Heart left ventricle (tissue), 16 donors: ENCODE results near the gene MCTP1. TPM values are rescaled to one million over a fixed set of nuclear protein-coding genes. Genes with fewer than 3 reads are reported as not detected.

Source experiments
- ATAC-seq, 4 donors: fragments of 200-7000 bp; cut with Tn5 transposase; one replicate each; pipeline ENCODE4 v1.9.1; 2020 to 2022; ENCODE audit warnings: moderate library complexity in 4 of 4, mild to moderate bottlenecking in 3 of 4, moderate number of reproducible peaks in 1 of 4
- DNase-seq, 5 donors: peaks; one replicate each; pipeline ENCODE4 v3.0.0-alpha.2; 2020
- H3K27ac ChIP-seq, 12 donors: fragments of 200-600 bp; sonication (generic) in 4 of 12; one replicate each; pipeline versions ENCODE4 v1.5.0 to v1.8.0; 2016 to 2022; ENCODE audit warnings: mild to moderate bottlenecking in 2 of 12
- H3K27me3 ChIP-seq, 9 donors: fragments of 200-600 bp; sonication (generic) in 2 of 9; one replicate each; pipeline versions ENCODE4 v1.5.1 to v1.8.0; 2016 to 2022; ENCODE audit warnings: mild to moderate bottlenecking in 3 of 9
- H3K36me3 ChIP-seq, 9 donors: fragments of 200-600 bp; sonication (generic) in 2 of 9; one replicate each; pipeline versions ENCODE4 v1.5.0 to v1.8.0; 2018 to 2022; ENCODE audit warnings: mild to moderate bottlenecking in 2 of 9
- H3K4me1 ChIP-seq, 12 donors: fragments of 200-600 bp; sonication (generic) in 4 of 12; one replicate each; pipeline versions ENCODE4 v1.5.0 to v1.8.0; 2016 to 2022; ENCODE audit warnings: mild to moderate bottlenecking in 3 of 12
- H3K4me3 ChIP-seq, 12 donors: fragments of 200-600 bp; sonication (generic) in 4 of 12; one replicate each; pipeline versions ENCODE4 v1.5.0 to v1.8.0; 2017 to 2022; ENCODE audit warnings: mild to moderate bottlenecking in 9 of 12, moderate library complexity in 4 of 12
- H3K9me3 ChIP-seq, 12 donors: fragments of 200-600 bp; sonication (generic) in 4 of 12; one replicate each; pipeline versions ENCODE4 v1.5.0 to v1.8.0; 2016 to 2022; ENCODE audit warnings: mild to moderate bottlenecking in 1 of 12
- CTCF ChIP-seq, 12 donors: fragments of 200-600 bp; sonication (generic) in 4 of 12; IDR thresholded peaks; one replicate each; pipeline versions ENCODE4 v1.5.0 to v1.8.0; 2018 to 2022; ENCODE audit warnings: antibody characterized with exemption in 12 of 12, mild to moderate bottlenecking in 5 of 12
- POLR2A ChIP-seq, 2 donors: fragments of 450-650 bp; IDR thresholded peaks; one replicate each; pipeline ENCODE4 v1.6.1; 2017; ENCODE audit warnings: antibody characterized with exemption in 2 of 2, mild to moderate bottlenecking in 2 of 2, moderate library complexity in 2 of 2
- WGBS, 4 donors: extraction: QIAGEN DNeasy Blood & Tissue Kit in 2 of 4; methylation state at CpG; one replicate each; pipeline versions ENCODE4 v1.1.5 to v1.1.7; 2013 to 2018; 5-methylcytosine and 5-hydroxymethylcytosine counted together
- intact Hi-C, 10 donors: fragments of 100-400 bp; cut with DNase I; formaldehyde crosslinking; loops; one replicate each; pipeline versions ENCODE4 v1.11.1 to v1.14.2; 2022
- polyA plus RNA-seq, 2 donors: library from polyadenylated mRNA; stranded (reverse); fragments of 200-250 nt; gene quantifications; one replicate each; pipeline ENCODE4 v1.2.3, GENCODE V29; 2013
- total RNA-seq, 9 donors: library from RNA; depleted of rRNA in 2 of 9; stranded (reverse); fragments of >200 nt in 2 of 9; fragmentation: NEBNext Ultra II Directional in 3 of 9; extraction: Animal tissue kit (Norgen Biotek cat#: 25700) in 3 of 9; gene quantifications; one replicate each; pipeline versions ENCODE4 v1.1.0 to v1.2.4, GENCODE V29; 2016 to 2023
- donor health status: ischemic (EF 13 %, LVEDD 7.1; RV severe dilation, severe dysfunction).
- donor health status: healthy with polysubstance abuse.
- donor health status: DM: no; HTN: yes; CAD: no.
- donor health status: DM: no; HTN: no; CAD: no.
- donor health status: ischemic (EF 25% LVEDD 6.9; RV normal size, moderate dysfunction).
- donor health status: ischemic (EF 25% LVEDD 5.7; RV mildly dilated, moderate dysfunction).
- donor health status: healthy.
- donor health status: DM: yes; HTN: yes; CAD: no.
- donor health status: ischemic (EF 35%, LVEDD 5.7; RV mildly dilated, moderate dysfunction).
- donor health status: nonischemic (EF 11% LVEDD 7.7; RV severe dilation, severe dysfunction).
- donor health status: DM: yes; HTN: yes; CAD: no.
- donor health status: PGD.
- donor health status: ischemic (EF 29% LVEDD 5.4; RV normal size, mild dysfunction).
- donor health status: nonischemic (EF 23%, LVEDD 6.1; RV moderate dilation, normal function).

MCTP1 gene
- total and polyA plus RNA-seq, 11 donors, result 0.91 to 28.4 (median 6.1) TPM

- Histone ChIP-seq H3K27me3 (peaks cover 0 to 9% (median 0%) of the 10 kb centered on the region in 9 donors), H3K4me3 (no peak overlapping the region), H3K36me3 (no peaks in the 10 kb centered on the region), H3K27ac (no peak overlapping the region), H3K4me1 (no peaks in the 10 kb centered on the region), H3K9me3 (no peaks in the 10 kb centered on the region)
- intact Hi-C loops, result loop anchor here in 1 of 10 donors (5.0 kb wide), 1 partner anchor 274 kb away; no protein-coding TSS in a partner anchor
- ATAC-seq, result no peak
- TF ChIP-seq POLR2A (IDR thresholded peaks at IDR 0.05), result no peak
- TF ChIP-seq CTCF (IDR thresholded peaks at IDR 0.05), result no peak
- no peak for DNase-seq
These were observed 43.7 kb downstream of the MCTP1 start for GRCh38 chr5:95241161-95241560.

- no peak for ATAC-seq
These were observed 46.2 kb downstream of the MCTP1 start for GRCh38 chr5:95238560-95239325.

GRCh38 chr5:95237324-95237723 lies 47.6 kb downstream of the MCTP1 start:
- no peaks in the 10 kb centered on the region for H3K4me1 ChIP-seq
- no peak overlapping the region for H3K27ac ChIP-seq
- no peaks in the 10 kb centered on the region for H3K36me3 ChIP-seq
- peaks cover 0 to 8% (median 0%) of the 10 kb centered on the region in 12 donors for H3K9me3 ChIP-seq
- 68 to 80% (median 77%) methylated on average over 5 of the region's 5 CpGs for WGBS, 4 donors
- DNase-seq, result no peak
- intact Hi-C loops, result loop anchor here in 5 of 10 donors (1.0 to 5.0 kb wide), 2 partner anchors 269 to 270 kb away; no protein-coding TSS in a partner anchor
- no peak overlapping the region for H3K4me3 ChIP-seq
- TF ChIP-seq POLR2A (IDR thresholded peaks at IDR 0.05) (no peak), CTCF (IDR thresholded peaks at IDR 0.05) (no peak)
- peaks cover 0 to 9% (median 0%) of the 10 kb centered on the region in 9 donors for H3K27me3 ChIP-seq
- ATAC-seq, result no peak

More at GRCh38 chr5:95238560-95239325, 46.2 kb downstream of the MCTP1 start:
- intact Hi-C loops, result loop anchor here in 8 of 10 donors (1.0 to 5.0 kb wide), 3 partner anchors 270 to 271 kb away; no protein-coding TSS in a partner anchor
- Histone ChIP-seq H3K36me3 (no peaks in the 10 kb centered on the region), H3K4me1 (no peaks in the 10 kb centered on the region), H3K4me3 (no peak overlapping the region), H3K9me3 (no peaks in the 10 kb centered on the region), H3K27ac (no peak overlapping the region), H3K27me3 (peaks cover 0 to 9% (median 0%) of the 10 kb centered on the region in 9 donors)
- 54 to 60% (median 56%) methylated on average over 10 of the region's 10 CpGs for WGBS, 4 donors
- no peak for DNase-seq
- peak in 9 of 12 donors; percentile 21 to 50 (median 34) for TF ChIP-seq CTCF (IDR thresholded peaks at IDR 0.05)
- TF ChIP-seq POLR2A (IDR thresholded peaks at IDR 0.05), result no peak

- ATAC-seq (no peak), DNase-seq (no peak)
- H3K4me3 ChIP-seq, result no peak overlapping the region
- no peak for TF ChIP-seq POLR2A (IDR thresholded peaks at IDR 0.05)
- no peak for TF ChIP-seq CTCF (IDR thresholded peaks at IDR 0.05)
- H3K27me3 ChIP-seq, result peaks cover 0 to 9% (median 0%) of the 10 kb centered on the region in 9 donors
- no peaks in the 10 kb centered on the region for H3K4me1 ChIP-seq
- peaks cover 0 to 17% (median 2%) of the 10 kb centered on the region in 12 donors for H3K9me3 ChIP-seq
- WGBS, 4 donors, result 86 to 93% (median 90%) methylated on average over 1 of the region's 1 CpG
- intact Hi-C loops, result loop anchor here in 4 of 10 donors (5.0 kb wide), 1 partner anchor 268 kb away; no protein-coding TSS in a partner anchor
- H3K36me3 ChIP-seq, result no peaks in the 10 kb centered on the region
- H3K27ac ChIP-seq, result no peak overlapping the region
These were observed 49.4 kb downstream of the MCTP1 start for GRCh38 chr5:95235439-95235982.
